H1 (cell line): Measurements from ENCODE around the gene KRT77. TPM values are rescaled to one million over a fixed set of nuclear protein-coding genes. Genes with fewer than 3 reads are reported as not detected.

ENCODE experiments used
- CTCF ChIA-PET: fragments of 300-600 bp; sonication (Branson Sonifier 250); formaldehyde crosslinking; loops from one replicate; lab custom pipeline; 2021; ENCODE audit not compliant: partially characterized antibody; lab: Charles Lee
- POLR2A ChIA-PET: fragments of 300-600 bp; sonication (Branson Sonifier 250); formaldehyde crosslinking; loops from one replicate; lab custom pipeline; 2021; ENCODE audit warnings: inconsistent platforms; ENCODE audit not compliant: partially characterized antibody; lab: Charles Lee
- DNase-seq, 2 experiments: peaks; one replicate each; pipeline versions ENCODE4 v3.0.0 to v3.0.0-alpha.2; 2010 to 2022; ENCODE audit warnings: low spot score in 2 of 2, low read depth in 1 of 2, mixed read lengths in 1 of 2
- FAIRE-seq: peaks from 2 replicates; lab custom pipeline; 2011; peaks lifted over from hg19 to GRCh38; lab: Jason Lieb, UNC
- H2AFZ ChIP-seq: 2 replicates; pipeline ENCODE4 v1.8.1; 2012; ENCODE audit warnings: low read length, inconsistent platforms
- H2AK5ac ChIP-seq: 2 replicates; pipeline ENCODE4 v1.6.1; 2013; ENCODE audit warnings: low read depth, low read length
- H2BK120ac ChIP-seq: replicated peaks from 2 replicates; pipeline ENCODE3; 2013; ENCODE audit warnings: low read depth, low read length, inconsistent platforms
- H2BK12ac ChIP-seq: 2 replicates; pipeline ENCODE4 v1.6.1; 2013; ENCODE audit warnings: low read depth, low read length
- H2BK15ac ChIP-seq: 2 replicates; pipeline ENCODE4 v1.6.1; 2013; ENCODE audit warnings: low read length
- H2BK20ac ChIP-seq: 2 replicates; pipeline ENCODE4 v1.6.1; 2013; ENCODE audit warnings: low read length
- H2BK5ac ChIP-seq: 2 replicates; pipeline ENCODE4 v1.6.1; 2013; ENCODE audit warnings: low read depth, low read length
- H3K14ac ChIP-seq: 2 replicates; pipeline ENCODE4 v1.6.1; 2013; ENCODE audit warnings: inconsistent platforms; ENCODE audit not compliant: insufficient read length
- H3K18ac ChIP-seq: 2 replicates; pipeline ENCODE4 v1.6.1; 2013; ENCODE audit warnings: low read length; ENCODE audit errors: extremely low read depth
- H3K23ac ChIP-seq: 2 replicates; pipeline ENCODE4 v1.6.1; 2013; ENCODE audit warnings: inconsistent platforms; ENCODE audit not compliant: insufficient read length
- H3K23me2 ChIP-seq: 2 replicates; pipeline ENCODE4 v1.6.1; 2013; ENCODE audit warnings: low read depth, low read length
- H3K27ac ChIP-seq: 2 replicates; pipeline ENCODE4 v1.6.1; 2011; ENCODE audit warnings: low read depth, low read length, inconsistent platforms
- H3K27me3 ChIP-seq, 4 experiments: replicated peaks in 1 of 4; 1 replicate in 1 of 4; 2 replicates in 3 of 4; pipeline versions ENCODE4 v1.6.1 to v1.8.1; 2011 to 2013; ENCODE audit warnings: low read length in 3 of 4, mild to moderate bottlenecking in 3 of 4, inconsistent platforms in 2 of 4, mixed read lengths in 2 of 4, moderate library complexity in 1 of 4; ENCODE audit not compliant: control insufficient read depth in 3 of 4, insufficient read depth in 3 of 4; ENCODE audit errors: extremely low read depth in 1 of 4
- H3K36me3 ChIP-seq, 4 experiments: 2 replicates each; pipeline versions ENCODE4 v1.6.1 to v1.8.1; 2011 to 2013; ENCODE audit warnings: mild to moderate bottlenecking in 4 of 4, low read length in 3 of 4, moderate library complexity in 2 of 4, control low read depth in 1 of 4, inconsistent platforms in 1 of 4; ENCODE audit not compliant: insufficient read depth in 4 of 4, control insufficient read depth in 2 of 4
- H3K4ac ChIP-seq: replicated peaks from 2 replicates; pipeline ENCODE3; 2013; ENCODE audit warnings: low read length, low read depth, mixed read lengths, inconsistent platforms; ENCODE audit not compliant: insufficient read length
- H3K4me1 ChIP-seq, 4 experiments: replicated peaks in 1 of 4; 1 replicate in 1 of 4; 2 replicates in 3 of 4; pipeline versions ENCODE4 v1.6.1 to v1.8.1; 2011 to 2013; ENCODE audit warnings: low read length in 3 of 4, inconsistent platforms in 2 of 4, mixed read lengths in 1 of 4; ENCODE audit not compliant: insufficient read depth in 4 of 4, control insufficient read depth in 3 of 4
- H3K4me2 ChIP-seq, 2 experiments: 2 replicates each; pipeline versions ENCODE4 v1.6.1 to v1.8.1; 2011 to 2013; ENCODE audit warnings: low read depth in 2 of 2, low read length in 2 of 2, control low read depth in 1 of 2, inconsistent platforms in 1 of 2, mild to moderate bottlenecking in 1 of 2; ENCODE audit not compliant: insufficient read depth in 1 of 2
- H3K4me3 ChIP-seq, 4 experiments: fragments of 200-600, 300-600 bp in 1 of 4; sonication (generic), shearing (Covaris generic), sonication (Bioruptor Twin) in 1 of 4; 2 replicates each; pipeline versions ENCODE4 v1.5.1 to v1.8.1; 2011 to 2016; ENCODE audit warnings: low read length in 4 of 4, low read depth in 3 of 4, control low read depth in 2 of 4, inconsistent platforms in 2 of 4, mild to moderate bottlenecking in 2 of 4, mixed read lengths in 1 of 4, moderate library complexity in 1 of 4; ENCODE audit not compliant: insufficient read depth in 2 of 4; ENCODE audit errors: extremely low read depth in 1 of 4
- H3K56ac ChIP-seq: replicated peaks from 2 replicates; pipeline ENCODE3; 2013; ENCODE audit warnings: low read depth, mild to moderate bottlenecking, mixed read lengths, low read length, inconsistent platforms; ENCODE audit not compliant: insufficient read length
- H3K79me1 ChIP-seq: 2 replicates; pipeline ENCODE4 v1.6.1; 2013; ENCODE audit warnings: low read depth, low read length, control low read depth
- H3K79me2 ChIP-seq, 2 experiments: 2 replicates each; pipeline versions ENCODE4 v1.6.1 to v1.8.1; 2012 to 2013; ENCODE audit warnings: low read length in 2 of 2, mild to moderate bottlenecking in 2 of 2, inconsistent platforms in 1 of 2; ENCODE audit not compliant: insufficient read depth in 2 of 2, control insufficient read depth in 1 of 2
- H3K9ac ChIP-seq, 4 experiments: replicated peaks in 1 of 4; 1 replicate in 1 of 4; 2 replicates in 3 of 4; pipeline versions ENCODE4 v1.6.1 to v1.8.1; 2011 to 2013; ENCODE audit warnings: low read depth in 3 of 4, low read length in 3 of 4, control low read depth in 2 of 4, mild to moderate bottlenecking in 2 of 4, moderate library complexity in 2 of 4, inconsistent platforms in 1 of 4; ENCODE audit errors: extremely low read depth in 1 of 4
- H3K9me3 ChIP-seq, 2 experiments: 2 replicates each; pipeline versions ENCODE4 v1.6.1 to v1.8.1; 2012 to 2013; ENCODE audit warnings: mild to moderate bottlenecking in 2 of 2, moderate library complexity in 2 of 2, control low read depth in 1 of 2, inconsistent platforms in 1 of 2, low read depth in 1 of 2, low read length in 1 of 2, mixed read lengths in 1 of 2; ENCODE audit not compliant: insufficient read depth in 2 of 2
- H4K20me1 ChIP-seq, 2 experiments: replicated peaks in 1 of 2; 2 replicates each; pipeline versions ENCODE3 to v1.8.1; 2011 to 2013; ENCODE audit warnings: inconsistent platforms in 2 of 2, low read length in 2 of 2, mild to moderate bottlenecking in 1 of 2; ENCODE audit not compliant: insufficient read depth in 2 of 2, control insufficient read depth in 1 of 2
- H4K5ac ChIP-seq: 2 replicates; pipeline ENCODE4 v1.6.1; 2013; ENCODE audit warnings: low read length, low read depth, mixed read lengths, inconsistent platforms; ENCODE audit not compliant: insufficient read length
- H4K8ac ChIP-seq: 2 replicates; pipeline ENCODE4 v1.8.0; 2013; ENCODE audit warnings: mild to moderate bottlenecking, moderate library complexity, low read length, inconsistent platforms; ENCODE audit not compliant: insufficient read depth; ENCODE audit errors: extremely low read depth
- H4K91ac ChIP-seq: replicated peaks from 2 replicates; pipeline ENCODE3; 2013; ENCODE audit warnings: low read length, mixed read lengths, inconsistent platforms; ENCODE audit not compliant: insufficient read length
- ATF2 ChIP-seq: IDR thresholded peaks from 2 replicates; pipeline ENCODE4 v1.6.1; 2012; ENCODE audit warnings: low read length, inconsistent platforms
- JUND ChIP-seq: IDR thresholded peaks from 2 replicates; pipeline ENCODE4 v1.6.1; 2011; ENCODE audit warnings: mild to moderate bottlenecking, improper control_type of control experiment, low read length
- WGBS, 2 experiments: shearing (Covaris generic) in 1 of 2; methylation state at CpG; one replicate each; pipeline versions ENCODE4 v1.1.6 to v1.1.7; 2013 to 2015; ENCODE audit warnings: low lambda C conversion rate in 2 of 2, mixed read lengths in 2 of 2, inconsistent platforms in 1 of 2, low coverage in 1 of 2, missing lambda C conversion rate in 1 of 2; ENCODE audit not compliant: insufficient replicate concordance in 2 of 2, insufficient coverage in 1 of 2, insufficient read length in 1 of 2; ENCODE audit errors: extremely low coverage in 1 of 2, missing lambda C conversion rate in 1 of 2; 5-methylcytosine and 5-hydroxymethylcytosine counted together
- polyA plus RNA-seq, 7 experiments: library from polyadenylated mRNA; depleted of rRNA in 3 of 7; stranded (reverse) in 5 of 7; unstranded in 2 of 7; fragments of >200 nt in 5 of 7; fragments of 200-250 nt in 2 of 7; gene quantifications; 1 replicate in 5 of 7; 2 replicates in 1 of 7; 4 replicates in 1 of 7; pipeline versions ENCODE4 v1.2.1 to v1.2.3, GENCODE V29; 2011 to 2013; ENCODE audit warnings: missing spikeins in 2 of 7, mixed read lengths in 2 of 7
- total RNA-seq: library from RNA; stranded (reverse); fragmentation: NEBNext Ultra II Directional; extraction: Animal tissue kit (Norgen Biotek cat#: 25700); gene quantifications from 2 replicates; pipeline ENCODE4 v1.2.1, GENCODE V29; 2021

The KRT77 gene
- total and polyA plus RNA-seq, 2 of the 8 experiments (the other 6 are each of a cell fraction or from before 2014, with no cell fraction given): 0.02 TPM; not detected in 1

- no peak overlapping the region for H2BK5ac ChIP-seq
- H3K56ac ChIP-seq: no peak overlapping the region
- no peaks in the 10 kb centered on the region for H3K79me1 ChIP-seq
- no peak overlapping the region for H2BK15ac ChIP-seq
- no peak overlapping the region for H4K5ac ChIP-seq
- H3K4ac ChIP-seq: no peak overlapping the region
- 76% methylated on average over 4 of the region's 4 CpGs; no CpG with 5 or more reads in 1 of the 2 experiments for WGBS, 2 experiments
- H3K27me3 ChIP-seq: no peaks in the 10 kb centered on the region
- no peak overlapping the region for H2AK5ac ChIP-seq
- no peak overlapping the region for H4K91ac ChIP-seq
- ChIA-PET POLR2A (no interaction called here), CTCF (interaction anchor here (0.9 to 3.9 kb wide), 7 partner anchors 8 to 215 kb away, joined by 3 to 18 read pairs (median 4); no protein-coding TSS in a partner anchor)
- no peaks in the 10 kb centered on the region for H3K36me3 ChIP-seq
- no peak for DNase-seq
- no peak overlapping the region for H3K4me2 ChIP-seq
- no peak overlapping the region for H4K8ac ChIP-seq
- no peak for FAIRE-seq
- no peak overlapping the region for H3K23ac ChIP-seq
- no peak overlapping the region for H3K18ac ChIP-seq
- H3K9ac ChIP-seq: no peak overlapping the region
- no peaks in the 10 kb centered on the region for H4K20me1 ChIP-seq
- TF ChIP-seq JUND: no peak
- no peak for TF ChIP-seq ATF2
- TF ChIP-seq, all 59 proteins: peak for 0
- H3K4me1 ChIP-seq: no peaks in the 10 kb centered on the region
- no peak overlapping the region for H3K4me3 ChIP-seq
- H2BK12ac ChIP-seq: no peak overlapping the region
- no peak overlapping the region for H2BK20ac ChIP-seq
- no peak overlapping the region for H2BK120ac ChIP-seq
- no peaks in the 10 kb centered on the region for H3K9me3 ChIP-seq
- H3K23me2 ChIP-seq: no peaks in the 10 kb centered on the region
- H3K27ac ChIP-seq: no peak overlapping the region
- no peak overlapping the region for H3K14ac ChIP-seq
- no peaks in the 10 kb centered on the region for H3K79me2 ChIP-seq
- no peak overlapping the region for H2AFZ ChIP-seq
Measured at GRCh38 chr12:52658196-52658595, 45.1 kb downstream of the KRT77 start.
